ENCODE measurements around the gene GYG1.

GYG1 gene

DNA sequence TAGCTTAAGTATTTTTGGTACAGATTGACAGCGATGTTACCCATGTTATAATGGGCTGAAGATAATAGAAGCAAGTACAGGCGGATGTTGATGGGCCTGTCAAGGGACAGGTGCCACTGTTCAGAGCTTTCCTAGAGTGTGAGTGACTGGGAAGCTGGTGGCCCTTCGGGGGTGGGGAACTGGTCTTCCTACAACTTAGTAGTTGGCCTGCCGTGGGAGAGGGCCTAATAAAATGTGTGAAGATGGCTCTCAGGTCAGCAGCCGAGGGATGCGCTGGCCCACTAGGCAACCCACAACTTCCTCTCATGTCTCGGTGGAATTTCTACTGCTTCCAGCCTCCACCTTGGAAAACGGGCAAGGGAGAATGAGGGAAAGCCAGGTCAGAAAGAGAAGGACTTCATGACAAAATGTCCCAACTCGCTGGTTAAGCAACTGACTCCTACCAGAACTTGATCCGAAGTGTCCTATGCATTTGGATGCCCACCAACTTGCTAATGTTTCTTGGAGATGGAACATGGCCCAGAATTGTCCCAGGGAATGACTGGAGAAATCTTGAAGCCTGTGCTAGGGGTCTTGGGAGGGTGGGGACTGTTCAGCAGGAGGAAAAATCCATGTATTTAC, 1.4 kb downstream of the GYG1 start:
- Histone ChIP-seq H2BK5ac (ENCODE audit: low read length) (no peak overlapping the region), H3K4me2 (ENCODE audit: insufficient read depth, low read length, poor library complexity, severe bottlenecking) (no peak overlapping the region), H3K27ac (replicated peaks; ENCODE audit: low read length) (no peak overlapping the region), H3K36me3 (replicated peaks in 1 of 2; ENCODE audit: control insufficient read depth in 2 of 2, insufficient read depth in 2 of 2, low read length in 2 of 2) (peaks cover 0 to 3% of the 10 kb centered on the region in 2 donors), H2AK5ac (ENCODE audit: low read depth, low read length) (no peak overlapping the region), H2AFZ (ENCODE audit: low read length) (no peak overlapping the region), H3K9ac (ENCODE audit: low read depth, low read length, poor library complexity) (no peak overlapping the region), H3K18ac (ENCODE audit: low read length) (no peak overlapping the region), H3K27me3 (ENCODE audit: control insufficient read depth in 3 of 3, insufficient read depth in 3 of 3, low read depth in 1 of 3, low read length in 3 of 3) (peaks cover 0 to 25% (median 3%) of the 10 kb centered on the region in 3 experiments), H2BK15ac (ENCODE audit: low read length) (no peak overlapping the region), H4K8ac (ENCODE audit: low read depth, low read length) (no peak overlapping the region), H3K4me1 (ENCODE audit: control insufficient read depth in 2 of 2, insufficient read depth in 1 of 2, low read depth in 1 of 2, low read length in 2 of 2) (peaks cover 0 to 4% of the 10 kb centered on the region in 2 donors), H3K4ac (ENCODE audit: low read length) (no peak overlapping the region), H4K91ac (ENCODE audit: low read depth, low read length, poor library complexity) (no peak overlapping the region), H2BK12ac (ENCODE audit: low read length) (no peak overlapping the region), H3K79me1 (ENCODE audit: low read depth, low read length) (no peaks in the 10 kb centered on the region), H3K14ac (ENCODE audit: low read length) (no peak overlapping the region), H2BK120ac (ENCODE audit: low read depth, low read length) (no peak overlapping the region), H3K9me3 (replicated peaks in 1 of 2; ENCODE audit: control insufficient read depth in 2 of 2, insufficient read depth in 1 of 2, low read depth in 1 of 2, low read length in 2 of 2) (no peaks in the 10 kb centered on the region), H3K23ac (ENCODE audit: low read depth, low read length, poor library complexity) (no peak overlapping the region), H3K4me3 (ENCODE audit: low read length in 2 of 2) (peak overlapping the region in 1 of 2 donors; percentile 61)
- DNase-seq (ENCODE audit: low spot score) = no peak
- no CpG with 5 or more reads among the region's 10 CpGs for WGBS, 2 donors (ENCODE audit: extremely low coverage in 2 of 2, insufficient read length in 2 of 2, insufficient replicate concordance in 1 of 2)

DNA sequence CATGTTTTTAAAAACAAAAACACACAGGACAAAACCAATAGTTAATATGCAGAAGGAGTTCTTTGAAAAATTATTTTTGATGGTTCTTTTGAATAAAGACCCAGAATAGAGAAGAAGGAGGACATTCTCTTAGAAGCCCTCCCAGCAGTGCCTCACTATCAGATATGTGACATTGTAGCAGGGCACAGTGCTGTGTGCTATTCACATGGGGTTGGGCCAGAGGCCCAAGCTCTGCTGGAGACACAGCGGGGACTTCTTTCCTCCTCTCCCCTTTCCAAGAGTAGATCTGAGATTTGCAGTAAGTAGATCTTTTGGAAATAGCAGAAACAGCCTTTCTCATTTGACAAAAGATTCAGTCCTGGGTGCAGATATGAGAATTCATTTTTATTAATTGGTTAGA, 6.3 kb downstream of the GYG1 start:
- no CpG with 5 or more reads among the region's 1 CpG for WGBS, 2 donors (ENCODE audit: extremely low coverage in 2 of 2, insufficient read length in 2 of 2, insufficient replicate concordance in 1 of 2)

DNA sequence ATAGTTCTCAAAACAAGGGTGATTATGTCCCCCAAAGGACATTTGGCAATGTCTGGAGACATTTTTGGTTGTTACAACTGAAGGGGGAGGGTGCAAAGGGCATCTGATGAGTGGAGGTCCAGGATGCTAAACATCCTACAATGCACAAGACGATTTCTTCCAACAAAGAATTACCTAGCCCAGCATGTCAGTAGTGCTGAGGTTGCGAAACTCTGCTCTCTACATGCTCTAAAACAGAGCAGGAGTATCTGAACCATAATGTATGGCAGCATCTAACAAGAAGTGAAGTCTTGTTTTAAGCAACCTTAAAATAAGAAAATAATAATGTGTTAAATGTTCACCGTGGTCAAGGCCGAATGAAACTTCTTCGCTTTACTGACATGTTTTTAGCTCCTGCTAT, 7.0 kb downstream of the GYG1 start:
- Histone ChIP-seq H3K23ac (ENCODE audit: low read depth, low read length, poor library complexity) (no peak overlapping the region), H2BK12ac (ENCODE audit: low read length) (no peak overlapping the region), H3K9ac (ENCODE audit: low read depth, low read length, poor library complexity) (no peak overlapping the region), H3K27ac (replicated peaks; ENCODE audit: low read length) (no peak overlapping the region), H4K8ac (ENCODE audit: low read depth, low read length) (no peak overlapping the region), H2BK120ac (ENCODE audit: low read depth, low read length) (no peak overlapping the region), H3K4ac (ENCODE audit: low read length) (no peak overlapping the region), H3K36me3 (replicated peaks in 1 of 2; ENCODE audit: control insufficient read depth in 2 of 2, insufficient read depth in 2 of 2, low read length in 2 of 2) (peaks cover 0 to 3% of the 10 kb centered on the region in 2 donors), H3K4me2 (ENCODE audit: insufficient read depth, low read length, poor library complexity, severe bottlenecking) (no peak overlapping the region), H2AK5ac (ENCODE audit: low read depth, low read length) (no peak overlapping the region), H2BK5ac (ENCODE audit: low read length) (no peak overlapping the region), H3K9me3 (replicated peaks in 1 of 2; ENCODE audit: control insufficient read depth in 2 of 2, insufficient read depth in 1 of 2, low read depth in 1 of 2, low read length in 2 of 2) (no peaks in the 10 kb centered on the region), H3K79me1 (ENCODE audit: low read depth, low read length) (no peaks in the 10 kb centered on the region), H3K14ac (ENCODE audit: low read length) (no peak overlapping the region), H4K91ac (ENCODE audit: low read depth, low read length, poor library complexity) (no peak overlapping the region), H3K4me1 (ENCODE audit: control insufficient read depth in 2 of 2, insufficient read depth in 1 of 2, low read depth in 1 of 2, low read length in 2 of 2) (peaks cover 3 to 17% of the 10 kb centered on the region in 2 donors), H3K18ac (ENCODE audit: low read length) (no peak overlapping the region), H3K4me3 (ENCODE audit: low read length in 2 of 2) (no peak overlapping the region), H2AFZ (ENCODE audit: low read length) (no peak overlapping the region), H2BK15ac (ENCODE audit: low read length) (no peak overlapping the region), H3K27me3 (ENCODE audit: control insufficient read depth in 3 of 3, insufficient read depth in 3 of 3, low read depth in 1 of 3, low read length in 3 of 3) (no peaks in the 10 kb centered on the region)
- WGBS, 2 donors (ENCODE audit: extremely low coverage in 2 of 2, insufficient read length in 2 of 2, insufficient replicate concordance in 1 of 2) = no CpG with 5 or more reads among the region's 5 CpGs
- no peak for DNase-seq (ENCODE audit: low spot score)

More for the DNA sequence above, 6.3 kb downstream of the GYG1 start:
- H2AFZ ChIP-seq (ENCODE audit: low read length) = no peak overlapping the region
- H3K27ac ChIP-seq (replicated peaks; ENCODE audit: low read length) = no peak overlapping the region
- no peaks in the 10 kb centered on the region for H3K27me3 ChIP-seq (ENCODE audit: control insufficient read depth in 3 of 3, insufficient read depth in 3 of 3, low read depth in 1 of 3, low read length in 3 of 3)
- no peak overlapping the region for H4K8ac ChIP-seq (ENCODE audit: low read depth, low read length)
- H3K4ac ChIP-seq (ENCODE audit: low read length) = no peak overlapping the region
- H3K4me2 ChIP-seq (ENCODE audit: insufficient read depth, low read length, poor library complexity, severe bottlenecking) = no peak overlapping the region
- H2BK12ac ChIP-seq (ENCODE audit: low read length) = no peak overlapping the region
- H3K18ac ChIP-seq (ENCODE audit: low read length) = no peak overlapping the region
- DNase-seq (ENCODE audit: low spot score) = no peak
- no peak overlapping the region for H3K9ac ChIP-seq (ENCODE audit: low read depth, low read length, poor library complexity)
- H2BK5ac ChIP-seq (ENCODE audit: low read length) = no peak overlapping the region
- H3K79me1 ChIP-seq (ENCODE audit: low read depth, low read length) = no peaks in the 10 kb centered on the region
- H3K4me1 ChIP-seq (ENCODE audit: control insufficient read depth in 2 of 2, insufficient read depth in 1 of 2, low read depth in 1 of 2, low read length in 2 of 2) = peaks cover 3 to 17% of the 10 kb centered on the region in 2 donors
- no peak overlapping the region for H3K23ac ChIP-seq (ENCODE audit: low read depth, low read length, poor library complexity)
- H2BK120ac ChIP-seq (ENCODE audit: low read depth, low read length) = no peak overlapping the region
- no peak overlapping the region for H2BK15ac ChIP-seq (ENCODE audit: low read length)
- H3K36me3 ChIP-seq (replicated peaks in 1 of 2; ENCODE audit: control insufficient read depth in 2 of 2, insufficient read depth in 2 of 2, low read length in 2 of 2) = peaks cover 0 to 3% of the 10 kb centered on the region in 2 donors
- no peak overlapping the region for H2AK5ac ChIP-seq (ENCODE audit: low read depth, low read length)
- H3K9me3 ChIP-seq (replicated peaks in 1 of 2; ENCODE audit: control insufficient read depth in 2 of 2, insufficient read depth in 1 of 2, low read depth in 1 of 2, low read length in 2 of 2) = no peaks in the 10 kb centered on the region
- no peak overlapping the region for H4K91ac ChIP-seq (ENCODE audit: low read depth, low read length, poor library complexity)
- H3K4me3 ChIP-seq (ENCODE audit: low read length in 2 of 2) = no peak overlapping the region
- H3K14ac ChIP-seq (ENCODE audit: low read length) = no peak overlapping the region

DNA sequence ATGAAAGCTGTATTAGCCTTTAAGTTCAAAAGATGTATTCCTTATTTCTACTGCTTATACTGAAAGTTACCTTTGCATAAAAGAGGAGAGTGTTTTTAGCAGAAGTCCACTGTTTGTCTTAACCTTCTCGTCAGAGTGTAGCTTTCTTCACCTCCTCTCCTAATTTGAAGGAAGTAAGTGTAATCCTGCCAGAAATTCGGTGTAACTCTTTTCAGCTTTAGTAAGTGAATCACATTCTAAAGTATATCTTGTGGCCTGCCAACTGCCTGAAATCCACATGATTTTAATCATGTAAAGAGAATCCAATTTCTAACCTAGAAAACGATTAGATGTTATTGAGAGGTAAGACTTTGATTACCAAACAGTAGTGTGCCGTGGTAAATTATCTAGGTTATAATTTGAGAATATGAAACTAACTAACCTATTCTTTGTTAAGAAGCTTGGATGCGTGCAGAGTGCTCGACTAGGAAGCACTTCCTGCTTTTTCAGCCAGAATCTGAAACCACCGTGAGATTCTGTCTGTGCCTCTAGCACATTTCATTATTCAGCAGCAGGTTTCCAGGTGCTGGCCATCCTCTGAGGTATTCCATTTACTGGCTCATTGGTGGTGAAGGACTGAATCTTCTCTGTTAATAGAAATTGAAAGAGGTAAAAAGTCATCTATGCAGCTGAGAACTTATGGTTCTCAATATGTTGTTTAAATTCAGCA, 7.5 kb downstream of the GYG1 start:
- no peak overlapping the region for H3K4me3 ChIP-seq (ENCODE audit: low read length in 2 of 2)
- no peak overlapping the region for H2AFZ ChIP-seq (ENCODE audit: low read length)
- H3K27me3 ChIP-seq (ENCODE audit: control insufficient read depth in 3 of 3, insufficient read depth in 3 of 3, low read depth in 1 of 3, low read length in 3 of 3) = no peaks in the 10 kb centered on the region
- no peak overlapping the region for H4K91ac ChIP-seq (ENCODE audit: low read depth, low read length, poor library complexity)
- WGBS, 2 donors (ENCODE audit: extremely low coverage in 2 of 2, insufficient read length in 2 of 2, insufficient replicate concordance in 1 of 2) = no CpG with 5 or more reads among the region's 7 CpGs
- no peak overlapping the region for H2AK5ac ChIP-seq (ENCODE audit: low read depth, low read length)
- DNase-seq (ENCODE audit: low spot score) = no peak
- peaks cover 0 to 3% of the 10 kb centered on the region in 2 donors for H3K36me3 ChIP-seq (replicated peaks in 1 of 2; ENCODE audit: control insufficient read depth in 2 of 2, insufficient read depth in 2 of 2, low read length in 2 of 2)
- H4K8ac ChIP-seq (ENCODE audit: low read depth, low read length) = no peak overlapping the region
- H3K23ac ChIP-seq (ENCODE audit: low read depth, low read length, poor library complexity) = no peak overlapping the region
- H2BK12ac ChIP-seq (ENCODE audit: low read length) = no peak overlapping the region
- H2BK5ac ChIP-seq (ENCODE audit: low read length) = no peak overlapping the region
- no peak overlapping the region for H3K14ac ChIP-seq (ENCODE audit: low read length)
- no peak overlapping the region for H3K27ac ChIP-seq (replicated peaks; ENCODE audit: low read length)
- no peak overlapping the region for H3K18ac ChIP-seq (ENCODE audit: low read length)
- H3K4me1 ChIP-seq (ENCODE audit: control insufficient read depth in 2 of 2, insufficient read depth in 1 of 2, low read depth in 1 of 2, low read length in 2 of 2) = peaks cover 4 to 18% of the 10 kb centered on the region in 2 donors
- H3K4ac ChIP-seq (ENCODE audit: low read length) = no peak overlapping the region
- no peak overlapping the region for H3K4me2 ChIP-seq (ENCODE audit: insufficient read depth, low read length, poor library complexity, severe bottlenecking)
- H2BK15ac ChIP-seq (ENCODE audit: low read length) = no peak overlapping the region
- H2BK120ac ChIP-seq (ENCODE audit: low read depth, low read length) = no peak overlapping the region
- H3K79me1 ChIP-seq (ENCODE audit: low read depth, low read length) = no peaks in the 10 kb centered on the region
- no peaks in the 10 kb centered on the region for H3K9me3 ChIP-seq (replicated peaks in 1 of 2; ENCODE audit: control insufficient read depth in 2 of 2, insufficient read depth in 1 of 2, low read depth in 1 of 2, low read length in 2 of 2)
- no peak overlapping the region for H3K9ac ChIP-seq (ENCODE audit: low read depth, low read length, poor library complexity)
